ENCODE data around the gene BRI3BP.
A peak's percentile ranks its signal among the peaks of the same experiment; 100 is the strongest.

The BRI3BP gene

DNA sequence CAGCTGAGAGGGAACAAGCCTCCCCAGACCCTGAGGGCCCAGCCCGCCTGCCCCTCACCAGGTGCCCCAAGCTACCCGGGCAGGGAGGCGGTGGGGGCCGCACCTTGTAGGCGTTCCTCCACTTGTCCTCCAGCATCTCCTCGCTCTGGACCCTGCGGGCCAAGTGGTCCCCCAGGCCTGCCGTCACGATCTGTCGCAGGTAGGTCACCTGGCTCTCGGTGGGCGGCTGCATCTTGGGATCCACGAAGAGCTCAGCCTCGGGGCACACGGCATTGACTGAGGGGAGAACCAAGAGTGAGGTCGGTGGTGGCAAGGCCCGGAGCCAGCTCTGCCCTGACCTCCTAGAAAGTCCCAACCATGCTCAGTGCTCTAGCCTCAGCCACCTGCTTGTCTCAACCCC, 41.1 kb upstream of the BRI3BP start:
- TF ChIP-seq, protein P1, sequence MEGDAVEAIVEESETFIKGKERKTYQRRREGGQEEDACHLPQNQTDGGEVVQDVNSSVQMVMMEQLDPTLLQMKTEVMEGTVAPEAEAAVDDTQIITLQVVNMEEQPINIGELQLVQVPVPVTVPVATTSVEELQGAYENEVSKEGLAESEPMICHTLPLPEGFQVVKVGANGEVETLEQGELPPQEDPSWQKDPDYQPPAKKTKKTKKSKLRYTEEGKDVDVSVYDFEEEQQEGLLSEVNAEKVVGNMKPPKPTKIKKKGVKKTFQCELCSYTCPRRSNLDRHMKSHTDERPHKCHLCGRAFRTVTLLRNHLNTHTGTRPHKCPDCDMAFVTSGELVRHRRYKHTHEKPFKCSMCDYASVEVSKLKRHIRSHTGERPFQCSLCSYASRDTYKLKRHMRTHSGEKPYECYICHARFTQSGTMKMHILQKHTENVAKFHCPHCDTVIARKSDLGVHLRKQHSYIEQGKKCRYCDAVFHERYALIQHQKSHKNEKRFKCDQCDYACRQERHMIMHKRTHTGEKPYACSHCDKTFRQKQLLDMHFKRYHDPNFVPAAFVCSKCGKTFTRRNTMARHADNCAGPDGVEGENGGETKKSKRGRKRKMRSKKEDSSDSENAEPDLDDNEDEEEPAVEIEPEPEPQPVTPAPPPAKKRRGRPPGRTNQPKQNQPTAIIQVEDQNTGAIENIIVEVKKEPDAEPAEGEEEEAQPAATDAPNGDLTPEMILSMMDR (IDR thresholded peaks at IDR 0.05; ENCODE audit: insufficient read depth, low read depth, low read length, missing control alignments) = no peak
- no peak overlapping the region for H3K4me3 ChIP-seq (ENCODE audit: low read length)
- DNase-seq (ENCODE audit: low read depth) = no peak

- TF ChIP-seq, protein P1 (IDR thresholded peaks at IDR 0.05; ENCODE audit: insufficient read depth, low read depth, low read length, missing control alignments) = no peak
- no peak overlapping the region for H3K4me3 ChIP-seq (ENCODE audit: low read length)
- peak; percentile 7 for DNase-seq (ENCODE audit: low read depth)
These were observed 40.6 kb upstream of the BRI3BP start for GRCh38 chr12:124952801-124953200.

GRCh38 chr12:124953689-124954405, 39.6 kb upstream of the BRI3BP start:
- DNase-seq (ENCODE audit: low read depth) = no peak
- no peak overlapping the region for H3K4me3 ChIP-seq (ENCODE audit: low read length)
- TF ChIP-seq, protein P1 (IDR thresholded peaks at IDR 0.05; ENCODE audit: insufficient read depth, low read depth, low read length, missing control alignments) = no peak

GRCh38 chr12:124954771-124955170, 38.7 kb upstream of the BRI3BP start:
- no peak for DNase-seq (ENCODE audit: low read depth)
- no peak overlapping the region for H3K4me3 ChIP-seq (ENCODE audit: low read length)

DNA sequence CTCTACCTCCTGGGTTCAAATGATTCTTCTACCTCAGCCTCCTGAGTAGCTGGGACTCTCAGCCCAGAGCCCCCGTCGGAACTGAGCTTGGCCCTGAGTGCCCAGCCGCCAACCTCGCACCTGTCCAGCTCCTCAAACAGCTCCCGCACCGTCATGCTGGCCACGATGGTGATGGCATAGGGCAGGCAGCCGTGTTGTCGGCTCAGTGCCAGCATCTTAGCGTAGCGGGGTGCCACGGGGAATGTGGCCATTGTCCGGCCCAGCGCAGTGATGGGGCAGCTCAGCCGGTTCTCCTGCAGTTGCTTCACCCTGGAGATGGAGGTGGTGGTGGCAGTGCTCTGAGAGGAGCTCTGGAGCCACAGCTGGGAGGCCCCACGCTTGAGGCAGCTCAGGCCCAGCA, 36.9 kb upstream of the BRI3BP start:
- DNase-seq (ENCODE audit: low read depth) = no peak
- TF ChIP-seq, protein P1 (IDR thresholded peaks at IDR 0.05; ENCODE audit: insufficient read depth, low read depth, low read length, missing control alignments) = no peak
- H3K4me3 ChIP-seq (ENCODE audit: low read length) = no peak overlapping the region

More at GRCh38 chr12:124954771-124955170, 38.7 kb upstream of the BRI3BP start:
- TF ChIP-seq, protein P1 (IDR thresholded peaks at IDR 0.05; ENCODE audit: insufficient read depth, low read depth, low read length, missing control alignments) = no peak

GRCh38 chr12:124961055-124961454, 32.4 kb upstream of the BRI3BP start:
- DNase-seq (ENCODE audit: low read depth) = no peak
- no peak overlapping the region for H3K4me3 ChIP-seq (ENCODE audit: low read length)
- TF ChIP-seq, protein P1 (IDR thresholded peaks at IDR 0.05; ENCODE audit: insufficient read depth, low read depth, low read length, missing control alignments) = no peak

GRCh38 chr12:124963211-124963610, 30.2 kb upstream of the BRI3BP start:
- no peak for DNase-seq (ENCODE audit: low read depth)
- H3K4me3 ChIP-seq (ENCODE audit: low read length) = no peak overlapping the region
- TF ChIP-seq, protein P1 (IDR thresholded peaks at IDR 0.05; ENCODE audit: insufficient read depth, low read depth, low read length, missing control alignments) = no peak

Measured in epithelial cell of esophagus (primary cell).